CD4-positive, alpha-beta memory T cell (primary cell): ENCODE measurements around the gene FAM89A. TPM values are rescaled to one million over a fixed set of nuclear protein-coding genes. Genes with fewer than 3 reads are reported as not detected.
"Not testable (repeated sequence)": the region's sequence is repeated elsewhere in the genome, so short reads cannot be mapped to it uniquely, and the experiment has no call there.

ENCODE experiments used
- CTCF ChIA-PET: fragments of 350-600 bp; sonication (Branson Sonifier 250); formaldehyde crosslinking; loops from one replicate; lab custom pipeline; 2021; ENCODE audit warnings: inconsistent platforms; ENCODE audit not compliant: partially characterized antibody; lab: Charles Lee
- POLR2A ChIA-PET: fragments of 350-600 bp; sonication (Branson Sonifier 250); formaldehyde crosslinking; loops from one replicate; lab custom pipeline; 2021; ENCODE audit not compliant: partially characterized antibody; lab: Charles Lee
- DNase-seq, 5 donors: peaks; one replicate each; pipeline versions ENCODE4 v3.0.0 to v3.0.0-alpha.2; 2020 to 2022; ENCODE audit warnings: mixed read lengths in 1 of 5
- H3K27ac ChIP-seq: one replicate; pipeline ENCODE4 v1.7.0; 2013; ENCODE audit warnings: low read depth, low read length
- H3K27me3 ChIP-seq: 2 replicates; pipeline ENCODE4 v1.7.0; 2013; ENCODE audit warnings: mild to moderate bottlenecking, low read length, moderate library complexity; ENCODE audit not compliant: insufficient read depth
- H3K36me3 ChIP-seq: 2 replicates; pipeline ENCODE4 v1.7.0; 2013; ENCODE audit warnings: mild to moderate bottlenecking, low read length, moderate library complexity; ENCODE audit not compliant: insufficient read depth
- H3K4me1 ChIP-seq: 2 replicates; pipeline ENCODE4 v1.7.0; 2013; ENCODE audit warnings: mild to moderate bottlenecking, low read length, moderate library complexity; ENCODE audit not compliant: insufficient read depth
- H3K4me3 ChIP-seq, 2 donors: one replicate each; pipeline ENCODE4 v1.7.0; 2013; ENCODE audit warnings: low read length in 2 of 2, mild to moderate bottlenecking in 1 of 2
- H3K9me3 ChIP-seq, 2 donors: one replicate each; pipeline ENCODE4 v1.7.0; 2013; ENCODE audit warnings: low read length in 2 of 2, control low read depth in 1 of 2; ENCODE audit not compliant: control insufficient read depth in 1 of 2
- H3K27ac Mint-ChIP-seq, 7 donors: one replicate each; pipeline ENCODE4 v1.8.0; 2020 to 2021; ENCODE audit warnings: mixed read lengths in 7 of 7, mild to moderate bottlenecking in 6 of 7, inconsistent platforms in 3 of 7, moderate library complexity in 3 of 7
- H3K27me3 Mint-ChIP-seq, 2 donors: one replicate each; pipeline ENCODE4 v1.8.0; 2020 to 2021; ENCODE audit warnings: mixed read lengths in 2 of 2
- H3K36me3 Mint-ChIP-seq, 2 donors: one replicate each; pipeline ENCODE4 v1.8.0; 2020 to 2021; ENCODE audit warnings: mixed read lengths in 2 of 2, inconsistent platforms in 1 of 2, mild to moderate bottlenecking in 1 of 2
- H3K4me1 Mint-ChIP-seq, 4 donors: one replicate each; pipeline ENCODE4 v1.8.0; 2020 to 2021; ENCODE audit warnings: mixed read lengths in 4 of 4, mild to moderate bottlenecking in 1 of 4
- H3K4me3 Mint-ChIP-seq, 8 donors: one replicate each; pipeline ENCODE4 v1.8.0; 2020 to 2021; ENCODE audit warnings: mixed read lengths in 8 of 8, mild to moderate bottlenecking in 7 of 8, moderate library complexity in 6 of 8, inconsistent platforms in 3 of 8
- H3K9me3 Mint-ChIP-seq, 8 donors: one replicate each; pipeline ENCODE4 v1.8.0; 2020 to 2021; ENCODE audit warnings: mixed read lengths in 8 of 8, mild to moderate bottlenecking in 5 of 8, inconsistent platforms in 3 of 8, moderate library complexity in 1 of 8
- intact Hi-C: fragments of 100-400 bp; cut with micrococcal nuclease; formaldehyde crosslinking; loops from one replicate; pipeline ENCODE4 v1.15.1; 2023
- polyA plus RNA-seq, 2 donors: library from polyadenylated mRNA; unstranded; fragments of 300-500 nt; fragmentation: Illumina TruSeq; gene quantifications; one replicate each; pipeline ENCODE4 v1.2.3, GENCODE V29; 2021
- total RNA-seq, 2 experiments: library from RNA; stranded (reverse); gene quantifications; one replicate each; pipeline ENCODE4 v1.2.3, GENCODE V29; 2021

FAM89A gene
- total and polyA plus RNA-seq, 4 experiments from 2014 or later: 6.5 to 8.7 (median 8.1) TPM

DNA sequence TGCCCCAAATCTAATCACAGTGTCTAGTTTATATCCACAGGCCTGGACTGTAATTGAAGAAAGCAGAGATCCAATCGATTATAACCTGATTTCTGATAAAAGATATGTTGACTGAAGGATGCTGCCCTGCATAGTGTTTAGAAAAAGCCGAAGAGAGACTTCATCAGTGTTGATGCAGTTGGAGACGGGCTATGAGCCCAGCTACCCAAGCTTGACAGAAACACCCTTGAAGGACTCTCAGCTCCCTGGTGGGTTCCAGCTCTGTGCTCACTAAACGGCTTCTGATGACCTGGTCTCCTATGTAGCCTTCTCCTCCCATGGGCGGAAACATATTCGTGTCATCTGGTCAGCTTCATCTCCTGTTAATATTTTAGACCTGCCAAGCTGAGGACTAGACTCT lies 10.2 kb downstream of the FAM89A start:
- Mint-ChIP-seq H3K27me3 (no peaks in the 10 kb centered on the region), H3K4me1 (peaks cover 0 to 9% (median 6%) of the 10 kb centered on the region in 4 donors), H3K4me3 (no peak overlapping the region), H3K9me3 (no peaks in the 10 kb centered on the region), H3K36me3 (peaks cover 0 to 7% of the 10 kb centered on the region in 2 donors), H3K27ac (peak overlapping the region in 1 of 7 donors; percentile 48)
- H3K27me3 ChIP-seq: no peaks in the 10 kb centered on the region
- no peak for DNase-seq
- intact Hi-C loops: no loop called here
- H3K27ac ChIP-seq: no peak overlapping the region
- ChIA-PET POLR2A (no interaction called here), CTCF (interaction anchor here (1.6 kb wide), 1 partner anchor 63 kb away, joined by 3 read pairs; no protein-coding TSS in a partner anchor)
- no peaks in the 10 kb centered on the region for H3K9me3 ChIP-seq
- no peaks in the 10 kb centered on the region for H3K36me3 ChIP-seq
- H3K4me3 ChIP-seq: no peak overlapping the region
- no peaks in the 10 kb centered on the region for H3K4me1 ChIP-seq

DNA sequence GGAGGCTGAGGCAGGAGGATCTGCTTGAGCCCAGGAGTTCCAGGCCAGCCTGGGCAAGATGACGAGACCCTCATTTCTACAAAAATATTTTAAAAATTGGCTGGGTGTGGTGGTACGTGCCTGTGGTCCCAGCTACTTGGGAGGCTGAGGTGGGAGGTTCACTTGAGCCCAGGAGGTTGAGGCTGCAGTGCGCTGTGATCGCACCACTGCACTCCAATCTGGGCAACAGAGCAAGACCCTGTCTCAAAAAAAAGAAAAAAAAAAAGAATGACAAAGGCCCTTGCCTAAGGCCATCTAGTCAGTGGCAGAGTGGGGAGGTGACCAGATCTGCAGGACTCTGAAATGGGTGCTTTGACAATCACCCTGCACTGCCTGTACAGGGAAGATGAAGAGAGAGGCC lies 10.8 kb downstream of the FAM89A start:
- H3K27ac ChIP-seq, POLR2A ChIA-PET, intact Hi-C loops, H3K36me3 Mint-ChIP-seq, H3K27me3 Mint-ChIP-seq, H3K36me3 ChIP-seq, H3K27me3 ChIP-seq, H3K4me1 ChIP-seq, H3K4me3 Mint-ChIP-seq, H3K4me3 ChIP-seq, H3K9me3 Mint-ChIP-seq, H3K27ac Mint-ChIP-seq, DNase-seq, H3K9me3 ChIP-seq, H3K4me1 Mint-ChIP-seq: not testable (repeated sequence)
- CTCF ChIA-PET: interaction anchor here (1.6 kb wide), 1 partner anchor 63 kb away, joined by 3 read pairs; no protein-coding TSS in a partner anchor

DNA sequence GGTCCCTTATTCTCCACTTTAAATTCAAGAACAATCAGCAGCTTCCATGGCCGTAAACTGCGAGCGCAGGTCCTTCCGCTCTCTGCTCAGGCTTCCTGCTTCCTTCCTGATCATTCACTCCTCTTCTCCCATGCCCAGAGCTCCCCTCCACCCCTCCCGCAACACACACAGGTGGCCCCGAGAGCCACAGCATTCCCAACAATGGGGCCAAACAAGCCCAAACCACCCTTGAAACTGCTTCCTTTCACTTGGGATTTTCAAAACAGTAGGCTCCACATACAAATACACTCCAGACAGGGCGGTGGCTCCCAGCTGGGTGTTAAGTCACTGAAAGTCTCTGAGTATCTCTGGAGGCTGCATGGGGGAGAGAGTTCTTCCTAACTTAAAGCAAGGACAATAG lies 11.4 kb downstream of the FAM89A start:
- Mint-ChIP-seq H3K4me1 (peaks cover 0 to 9% (median 6%) of the 10 kb centered on the region in 4 donors), H3K36me3 (peaks cover 0 to 7% of the 10 kb centered on the region in 2 donors), H3K4me3 (no peak overlapping the region), H3K27me3 (no peaks in the 10 kb centered on the region), H3K27ac (no peak overlapping the region), H3K9me3 (no peaks in the 10 kb centered on the region)
- DNase-seq: no peak
- ChIA-PET POLR2A (no interaction called here), CTCF (no interaction called here)
- H3K4me1 ChIP-seq: no peaks in the 10 kb centered on the region
- H3K9me3 ChIP-seq: no peaks in the 10 kb centered on the region
- H3K4me3 ChIP-seq: no peak overlapping the region
- intact Hi-C loops: no loop called here
- H3K36me3 ChIP-seq: no peaks in the 10 kb centered on the region
- H3K27ac ChIP-seq: no peak overlapping the region
- H3K27me3 ChIP-seq: no peaks in the 10 kb centered on the region

DNA sequence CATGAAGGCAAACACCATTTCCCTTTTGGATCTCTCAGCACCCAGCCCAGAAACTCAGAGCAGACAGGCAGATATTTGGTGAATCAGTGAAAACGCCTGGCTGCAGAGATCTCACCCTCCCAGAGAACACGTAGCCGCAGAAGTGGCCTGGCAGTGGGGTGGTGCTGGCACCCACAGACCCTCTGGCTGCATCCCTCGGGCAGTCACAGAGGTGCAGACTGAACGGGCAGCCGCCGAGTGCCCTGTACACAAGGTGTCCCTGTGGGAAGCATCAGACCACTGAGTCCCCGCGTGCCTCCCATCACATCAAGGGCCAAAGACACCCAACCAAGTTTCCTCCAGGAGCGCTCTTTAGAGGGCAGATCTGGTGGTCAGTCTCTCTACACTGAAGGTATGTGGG lies 12.1 kb downstream of the FAM89A start:
- intact Hi-C loops: no loop called here
- peak overlapping the region in 1 of 8 donors; percentile 67 for H3K4me3 Mint-ChIP-seq
- Histone ChIP-seq H3K4me1 (no peaks in the 10 kb centered on the region), H3K27ac (no peak overlapping the region), H3K27me3 (no peaks in the 10 kb centered on the region), H3K36me3 (no peaks in the 10 kb centered on the region), H3K4me3 (no peak overlapping the region), H3K9me3 (no peaks in the 10 kb centered on the region)
- POLR2A ChIA-PET: no interaction called here
- H3K9me3 Mint-ChIP-seq: no peaks in the 10 kb centered on the region
- peaks cover 0 to 7% (median 4%) of the 10 kb centered on the region in 4 donors for H3K4me1 Mint-ChIP-seq
- no peak for DNase-seq
- H3K36me3 Mint-ChIP-seq: peaks cover 0 to 7% of the 10 kb centered on the region in 2 donors
- H3K27ac Mint-ChIP-seq: no peak overlapping the region
- CTCF ChIA-PET: no interaction called here
- no peaks in the 10 kb centered on the region for H3K27me3 Mint-ChIP-seq

DNA sequence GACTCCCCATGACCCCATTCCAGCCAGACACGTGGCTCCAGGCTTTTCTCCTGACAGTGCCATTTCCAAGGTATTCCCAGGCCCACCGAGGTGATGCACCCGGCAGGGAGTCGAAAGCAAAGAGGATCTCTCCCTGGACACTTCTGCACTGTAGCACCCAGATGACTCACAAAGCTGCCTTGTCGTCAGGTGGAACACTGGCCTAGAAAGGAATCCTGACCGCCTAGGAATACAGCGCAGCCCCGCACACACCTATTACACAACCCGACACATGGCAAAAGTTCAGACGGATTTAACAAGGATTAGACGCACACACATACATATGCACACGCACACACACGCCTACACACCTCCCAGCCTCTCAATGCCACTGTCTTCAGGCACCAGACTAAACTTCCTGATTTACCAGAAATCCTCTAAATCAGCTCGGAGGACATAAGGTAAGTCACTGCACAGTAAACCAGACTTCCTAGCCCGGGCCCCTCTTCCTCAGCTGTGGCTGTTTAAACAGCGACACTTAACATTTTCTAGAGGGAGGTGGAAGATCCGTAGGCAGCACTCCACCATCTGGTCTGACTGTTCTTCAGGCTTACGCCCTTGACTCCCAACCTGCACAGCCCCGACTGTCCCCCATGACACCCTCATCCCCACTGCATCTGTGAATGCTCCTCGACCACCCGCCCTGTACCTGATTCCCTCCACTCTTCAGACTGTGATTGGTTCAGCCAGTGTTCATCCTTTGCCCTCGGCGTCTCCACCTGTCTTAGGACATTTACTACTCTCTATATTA lies 12.7 kb downstream of the FAM89A start:
- Histone ChIP-seq H3K9me3 (no peaks in the 10 kb centered on the region), H3K27ac (no peak overlapping the region), H3K4me1 (no peaks in the 10 kb centered on the region), H3K4me3 (no peak overlapping the region), H3K27me3 (no peaks in the 10 kb centered on the region), H3K36me3 (no peaks in the 10 kb centered on the region)
- no peak for DNase-seq
- peaks cover 0 to 7% of the 10 kb centered on the region in 2 donors for H3K36me3 Mint-ChIP-seq
- CTCF ChIA-PET: no interaction called here
- POLR2A ChIA-PET: no interaction called here
- H3K4me1 Mint-ChIP-seq: peaks cover 0 to 6% (median 2%) of the 10 kb centered on the region in 4 donors
- intact Hi-C loops: no loop called here
- no peaks in the 10 kb centered on the region for H3K27me3 Mint-ChIP-seq
- no peaks in the 10 kb centered on the region for H3K9me3 Mint-ChIP-seq
- peak overlapping the region in 1 of 8 donors; percentile 67 for H3K4me3 Mint-ChIP-seq
- H3K27ac Mint-ChIP-seq: peak overlapping the region in 1 of 7 donors; percentile 1

DNA sequence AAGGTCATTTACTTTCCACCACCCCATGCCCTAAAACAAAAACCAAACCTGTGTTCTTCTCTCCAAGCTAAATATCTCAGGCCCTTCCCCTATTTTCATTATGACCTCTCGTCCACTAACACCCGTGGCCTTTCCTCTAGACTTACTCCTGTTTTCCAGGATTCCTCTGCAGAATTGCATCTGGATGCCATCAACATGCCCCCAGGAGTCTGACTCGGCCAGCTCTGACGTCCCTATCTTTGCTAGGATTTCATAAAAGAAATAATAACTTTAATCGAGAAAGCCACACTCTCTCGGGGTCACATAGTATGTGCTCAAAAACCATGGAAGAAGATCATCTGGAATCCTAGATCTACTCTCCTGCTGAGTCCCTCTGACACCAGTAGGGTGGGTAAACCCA lies 13.5 kb downstream of the FAM89A start:
- intact Hi-C loops: no loop called here
- H3K4me3 ChIP-seq: no peak overlapping the region

DNA sequence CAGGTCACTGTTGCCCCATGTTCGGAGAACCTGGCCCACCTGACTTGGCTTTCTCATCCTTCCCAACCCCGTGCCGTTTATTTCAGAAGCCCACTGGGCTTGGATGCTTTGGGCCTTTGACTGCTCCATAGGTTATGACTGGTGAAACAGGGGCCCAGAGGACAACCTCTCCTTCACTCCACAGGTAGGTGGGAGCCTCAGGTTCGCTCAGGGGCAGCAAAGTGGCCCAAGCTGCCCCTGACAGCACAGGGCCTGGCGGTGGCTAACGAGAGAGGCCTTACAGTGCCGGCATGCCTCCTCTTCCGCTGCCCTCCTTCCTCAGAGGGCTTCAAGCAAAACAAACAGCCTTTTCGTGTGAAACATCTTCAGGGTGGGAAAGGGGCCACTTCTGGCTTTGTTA lies 16.9 kb downstream of the FAM89A start:
- Mint-ChIP-seq H3K27me3 (no peaks in the 10 kb centered on the region), H3K9me3 (no peaks in the 10 kb centered on the region), H3K4me1 (peaks cover 0 to 6% (median 6%) of the 10 kb centered on the region in 4 donors), H3K4me3 (no peak overlapping the region), H3K36me3 (peaks cover 3 to 10% of the 10 kb centered on the region in 2 donors), H3K27ac (peak overlapping the region in 1 of 7 donors; percentile 23)
- Histone ChIP-seq H3K4me3 (no peak overlapping the region), H3K9me3 (no peaks in the 10 kb centered on the region), H3K27me3 (no peaks in the 10 kb centered on the region), H3K4me1 (no peaks in the 10 kb centered on the region), H3K36me3 (no peaks in the 10 kb centered on the region), H3K27ac (no peak overlapping the region)
- ChIA-PET CTCF (no interaction called here), POLR2A (no interaction called here)
- intact Hi-C loops: no loop called here
- DNase-seq: no peak

More for the DNA sequence above, 13.5 kb downstream of the FAM89A start:
- Mint-ChIP-seq H3K4me1 (peaks cover 0 to 6% (median 2%) of the 10 kb centered on the region in 4 donors), H3K27me3 (no peaks in the 10 kb centered on the region), H3K27ac (peak overlapping the region in 1 of 7 donors; percentile 59), H3K9me3 (no peaks in the 10 kb centered on the region), H3K36me3 (peaks cover 0 to 7% of the 10 kb centered on the region in 2 donors), H3K4me3 (no peak overlapping the region)
- Histone ChIP-seq H3K27me3 (no peaks in the 10 kb centered on the region), H3K4me1 (no peaks in the 10 kb centered on the region), H3K9me3 (no peaks in the 10 kb centered on the region), H3K36me3 (no peaks in the 10 kb centered on the region), H3K27ac (no peak overlapping the region)
- DNase-seq: no peak
- POLR2A ChIA-PET: no interaction called here
- CTCF ChIA-PET: no interaction called here
